ENCODE measurements around the gene ZDHHC3.

ZDHHC3 gene

DNA sequence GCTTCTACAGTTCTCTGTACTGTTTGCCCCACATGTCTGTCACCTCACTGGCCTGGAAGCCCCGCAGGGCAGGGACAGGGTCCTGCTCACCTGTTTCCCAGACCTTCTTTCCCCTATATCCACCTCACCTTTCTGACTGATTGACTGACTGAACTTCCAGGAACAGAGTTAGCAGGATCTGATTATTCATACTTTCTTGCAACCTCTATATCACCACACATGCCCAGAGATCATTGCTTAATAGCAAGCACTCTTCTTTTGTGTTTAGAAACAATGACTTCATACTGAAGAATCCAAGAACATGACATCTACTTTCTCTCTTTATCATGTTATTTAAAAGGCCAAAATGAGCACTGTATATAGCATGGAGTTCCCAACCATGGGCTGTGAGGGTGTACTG is 32.1 kb upstream of the ZDHHC3 start:
- no peak overlapping the region for H3K4me3 ChIP-seq (ENCODE audit: low read depth, low read length)
- no peaks in the 10 kb centered on the region for H3K9me3 ChIP-seq
- no peak for DNase-seq
- no peaks in the 10 kb centered on the region for H3K4me1 ChIP-seq
- TF ChIP-seq, protein P1, sequence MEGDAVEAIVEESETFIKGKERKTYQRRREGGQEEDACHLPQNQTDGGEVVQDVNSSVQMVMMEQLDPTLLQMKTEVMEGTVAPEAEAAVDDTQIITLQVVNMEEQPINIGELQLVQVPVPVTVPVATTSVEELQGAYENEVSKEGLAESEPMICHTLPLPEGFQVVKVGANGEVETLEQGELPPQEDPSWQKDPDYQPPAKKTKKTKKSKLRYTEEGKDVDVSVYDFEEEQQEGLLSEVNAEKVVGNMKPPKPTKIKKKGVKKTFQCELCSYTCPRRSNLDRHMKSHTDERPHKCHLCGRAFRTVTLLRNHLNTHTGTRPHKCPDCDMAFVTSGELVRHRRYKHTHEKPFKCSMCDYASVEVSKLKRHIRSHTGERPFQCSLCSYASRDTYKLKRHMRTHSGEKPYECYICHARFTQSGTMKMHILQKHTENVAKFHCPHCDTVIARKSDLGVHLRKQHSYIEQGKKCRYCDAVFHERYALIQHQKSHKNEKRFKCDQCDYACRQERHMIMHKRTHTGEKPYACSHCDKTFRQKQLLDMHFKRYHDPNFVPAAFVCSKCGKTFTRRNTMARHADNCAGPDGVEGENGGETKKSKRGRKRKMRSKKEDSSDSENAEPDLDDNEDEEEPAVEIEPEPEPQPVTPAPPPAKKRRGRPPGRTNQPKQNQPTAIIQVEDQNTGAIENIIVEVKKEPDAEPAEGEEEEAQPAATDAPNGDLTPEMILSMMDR (IDR thresholded peaks at IDR 0.05; ENCODE audit: low read depth, low read length), result no peak
- H3K36me3 ChIP-seq, result peaks cover 1% of the 10 kb centered on the region; the same call in 1 of the 2 replicates
- no peaks in the 10 kb centered on the region for H3K27me3 ChIP-seq

DNA sequence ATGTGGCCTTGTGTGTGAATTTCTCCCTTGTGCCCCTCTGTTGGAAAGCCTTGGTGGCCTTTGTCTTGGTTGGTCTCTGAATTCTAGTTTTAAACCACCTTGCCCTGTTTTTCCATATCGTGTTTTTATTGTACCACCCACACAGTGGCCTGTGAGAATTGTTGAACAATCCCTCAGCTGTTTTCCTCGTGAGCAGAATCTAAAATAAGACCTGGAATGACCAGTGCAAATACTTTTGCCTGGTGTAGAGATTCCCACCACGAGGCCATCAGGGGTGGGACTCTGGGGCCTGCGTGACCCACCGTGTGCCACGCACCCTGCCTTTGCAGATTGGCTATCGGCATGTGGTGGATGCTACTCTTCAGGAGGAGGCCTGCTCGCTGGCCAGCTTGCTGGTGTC is 31.1 kb upstream of the ZDHHC3 start:
- H3K4me1 ChIP-seq, result no peaks in the 10 kb centered on the region
- no peaks in the 10 kb centered on the region for H3K27me3 ChIP-seq
- no peak overlapping the region for H3K4me3 ChIP-seq (ENCODE audit: low read depth, low read length)
- H3K36me3 ChIP-seq, result no peaks in the 10 kb centered on the region
- TF ChIP-seq, protein P1 (IDR thresholded peaks at IDR 0.05; ENCODE audit: low read depth, low read length), result no peak
- DNase-seq, result no peak
- H3K9me3 ChIP-seq, result no peaks in the 10 kb centered on the region

DNA sequence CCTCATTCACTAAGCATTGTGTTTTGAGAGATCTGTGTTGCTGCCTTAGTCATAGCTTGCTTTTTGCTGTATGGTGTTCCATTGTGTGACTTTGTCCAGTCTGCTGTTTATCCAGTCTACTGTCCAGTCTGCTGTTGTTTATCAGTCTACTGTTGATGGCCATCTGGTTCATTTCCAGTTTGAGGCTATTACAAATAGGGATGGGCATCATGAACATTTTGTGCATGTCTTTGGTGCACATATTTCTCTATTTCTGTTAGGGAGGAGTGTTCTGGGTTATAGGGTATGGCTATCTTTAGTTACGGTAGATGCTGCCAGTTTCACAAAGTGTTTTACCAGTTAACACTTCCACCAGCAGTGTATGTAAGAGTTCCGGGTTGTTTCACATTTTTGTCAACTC is 27.9 kb upstream of the ZDHHC3 start:
- Histone ChIP-seq H3K36me3 (peaks cover 11% of the 10 kb centered on the region), H3K4me3 (ENCODE audit: low read depth, low read length) (no peak overlapping the region), H3K9me3 (no peaks in the 10 kb centered on the region), H3K4me1 (no peaks in the 10 kb centered on the region), H3K27me3 (no peaks in the 10 kb centered on the region)
- TF ChIP-seq, protein P1 (IDR thresholded peaks at IDR 0.05; ENCODE audit: low read depth, low read length), result no peak
- DNase-seq, result no peak

DNA sequence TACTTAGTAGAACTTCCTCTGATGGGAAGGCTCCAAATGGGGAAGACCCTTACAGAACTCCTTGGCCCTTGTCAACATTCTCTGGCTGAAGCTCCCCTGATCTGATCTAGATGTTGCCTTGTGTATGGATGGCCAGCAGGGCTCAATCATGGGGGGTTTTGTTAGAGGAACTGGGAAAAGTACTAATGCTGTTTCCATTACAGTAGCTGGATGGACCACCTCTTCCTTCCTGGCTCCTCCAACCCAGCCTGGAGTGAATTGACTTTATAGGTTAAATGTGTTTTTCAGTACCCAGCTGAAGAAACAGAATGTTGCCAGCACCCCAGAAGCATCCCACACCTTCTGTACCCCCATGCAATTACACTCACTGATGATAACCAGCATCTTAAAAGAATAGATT is 27.4 kb upstream of the ZDHHC3 start:
- H3K9me3 ChIP-seq, result no peaks in the 10 kb centered on the region
- DNase-seq, result no peak
- no peak overlapping the region for H3K4me3 ChIP-seq (ENCODE audit: low read depth, low read length)
- H3K4me1 ChIP-seq, result no peaks in the 10 kb centered on the region
- TF ChIP-seq, protein P1 (IDR thresholded peaks at IDR 0.05; ENCODE audit: low read depth, low read length), result no peak
- peaks cover 12% of the 10 kb centered on the region for H3K36me3 ChIP-seq
- no peaks in the 10 kb centered on the region for H3K27me3 ChIP-seq

DNA sequence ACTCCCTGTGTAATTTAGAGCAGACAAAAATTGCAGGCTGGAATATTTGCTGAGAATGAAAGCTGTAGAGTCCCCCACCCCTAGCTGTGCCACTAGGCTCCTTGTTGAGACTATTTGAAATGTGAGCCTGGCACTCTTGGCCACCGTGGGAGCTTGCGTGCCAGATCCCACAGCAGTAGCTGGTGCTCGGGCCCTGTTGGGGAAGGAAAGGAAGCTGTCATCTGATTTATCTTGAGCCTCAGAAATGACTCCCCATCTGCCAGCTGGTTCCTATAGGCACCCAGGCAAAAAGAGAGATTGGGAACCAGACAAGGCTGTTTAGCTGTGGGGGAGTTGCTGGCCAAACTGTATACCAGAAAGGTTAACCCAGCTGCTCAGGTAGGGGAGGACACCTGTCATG is 26.7 kb upstream of the ZDHHC3 start:
- Histone ChIP-seq H3K36me3 (peaks cover 12% of the 10 kb centered on the region), H3K27me3 (no peaks in the 10 kb centered on the region), H3K9me3 (no peaks in the 10 kb centered on the region), H3K4me1 (no peaks in the 10 kb centered on the region), H3K4me3 (ENCODE audit: low read depth, low read length) (no peak overlapping the region)
- DNase-seq, result no peak
- TF ChIP-seq, protein P1 (IDR thresholded peaks at IDR 0.05; ENCODE audit: low read depth, low read length), result no peak

DNA sequence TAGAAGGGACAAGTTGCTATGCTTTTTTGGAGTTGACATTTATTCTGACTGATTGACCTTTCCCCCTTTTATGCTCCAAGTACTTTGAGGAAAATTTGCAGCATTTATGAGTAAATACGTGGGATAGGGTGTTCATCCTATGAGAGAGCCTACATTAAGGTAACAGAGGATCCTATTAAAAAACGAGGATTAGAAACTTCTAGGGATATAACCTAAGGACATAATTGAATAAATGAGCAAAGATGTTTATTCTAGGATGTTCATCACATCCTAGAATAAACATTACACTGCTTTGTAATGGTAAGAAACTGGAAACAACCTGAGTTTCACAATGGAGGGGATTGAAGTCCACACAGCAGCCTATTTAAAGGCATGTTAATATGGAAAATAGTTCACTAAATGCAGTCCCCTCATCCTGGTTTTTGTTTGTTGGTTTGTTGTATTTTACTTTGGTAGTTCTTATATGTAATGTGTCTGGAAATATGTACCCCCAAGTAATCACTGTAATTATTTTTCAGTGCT is 26.2 kb upstream of the ZDHHC3 start:
- TF ChIP-seq, protein P1 (IDR thresholded peaks at IDR 0.05; ENCODE audit: low read depth, low read length), result no peak
- no peak overlapping the region for H3K4me3 ChIP-seq (ENCODE audit: low read depth, low read length)
- DNase-seq, result no peak
- no peaks in the 10 kb centered on the region for H3K9me3 ChIP-seq
- H3K36me3 ChIP-seq, result peaks cover 17% of the 10 kb centered on the region
- H3K4me1 ChIP-seq, result peaks cover 3% of the 10 kb centered on the region; the same call in 1 of the 2 replicates
- H3K27me3 ChIP-seq, result no peaks in the 10 kb centered on the region
